ENCODE results near the gene COPS9. TPM values are rescaled to one million over a fixed set of nuclear protein-coding genes. Genes with fewer than 3 reads are reported as not detected.

Gene COPS9
- total RNA-seq, 2 experiments from 2014 or later, result 87.1 to 89.5 TPM

GRCh38 chr2:240086563-240086962 lies 49.5 kb downstream of the COPS9 start:
- H3K4me3 Mint-ChIP-seq, result no peak overlapping the region
- POLR2A ChIA-PET, result no interaction called here

More at GRCh38 chr2:240086563-240086962, 49.5 kb downstream of the COPS9 start:
- DNase-seq (no peak), ATAC-seq (ENCODE audit: low read depth) (no peak)
- Mint-ChIP-seq H3K9me3 (peaks cover 6% of the 10 kb centered on the region), H3K27ac (no peak overlapping the region), H3K36me3 (no peaks in the 10 kb centered on the region), H3K4me1 (no peaks in the 10 kb centered on the region), H3K27me3 (peaks cover 19% of the 10 kb centered on the region)

Other genes with a start within 250 kb of the COPS9 start
- gene NDUFA10, start 111.0 kb downstream of the COPS9 start, total RNA-seq, result 100 to 1,000 TPM; 111 to 117 TPM
- gene OR6B2, start 105.9 kb downstream of the COPS9 start, total RNA-seq, result not detected
- gene OR6B3, start 82.8 kb downstream of the COPS9 start, total RNA-seq, result not detected
- not detected for gene OTOS, start 4.4 kb upstream of the COPS9 start, total RNA-seq